Kidney epithelial cell (primary cell): ENCODE measurements around the gene RUNX2. TPM values are rescaled to one million over a fixed set of nuclear protein-coding genes. Genes with fewer than 3 reads are reported as not detected.

Source experiments
- DNase-seq: peaks from one replicate; pipeline ENCODE4 v3.0.0-alpha.2; 2010; ENCODE audit warnings: low read depth
- H3K27me3 ChIP-seq: 2 replicates; pipeline ENCODE4 v1.6.0; 2011; ENCODE audit warnings: low read length; ENCODE audit not compliant: control insufficient read depth, insufficient read depth
- H3K36me3 ChIP-seq: 2 replicates; pipeline ENCODE4 v1.5.1; 2011; ENCODE audit warnings: low read length; ENCODE audit not compliant: control insufficient read depth, insufficient read depth
- H3K4me3 ChIP-seq: 2 replicates; pipeline ENCODE4 v1.5.1; 2011; ENCODE audit warnings: low read depth, mild to moderate bottlenecking, control low read depth, low read length
- total RNA-seq: library from RNA; depleted of rRNA; stranded (reverse); fragments of >200 nt; gene quantifications from 2 replicates; pipeline ENCODE4 v1.2.3, GENCODE V29; 2015
- TF ChIP-seq, protein P1 (sequence below): IDR thresholded peaks from 2 replicates; pipeline ENCODE4 v1.5.1; 2011; ENCODE audit warnings: mild to moderate bottlenecking, moderate library complexity, low read length, control low read depth, inconsistent platforms; ENCODE audit not compliant: insufficient read depth, poor library complexity, severe bottlenecking

Gene RUNX2
- total RNA-seq, 1 donor from 2014 or later: 9.2 TPM

- peak overlapping the region; percentile 100 for H3K4me3 ChIP-seq
- no peaks in the 10 kb centered on the region for H3K27me3 ChIP-seq
- no peak for DNase-seq
- H3K36me3 ChIP-seq: no peaks in the 10 kb centered on the region
- TF ChIP-seq, protein P1, sequence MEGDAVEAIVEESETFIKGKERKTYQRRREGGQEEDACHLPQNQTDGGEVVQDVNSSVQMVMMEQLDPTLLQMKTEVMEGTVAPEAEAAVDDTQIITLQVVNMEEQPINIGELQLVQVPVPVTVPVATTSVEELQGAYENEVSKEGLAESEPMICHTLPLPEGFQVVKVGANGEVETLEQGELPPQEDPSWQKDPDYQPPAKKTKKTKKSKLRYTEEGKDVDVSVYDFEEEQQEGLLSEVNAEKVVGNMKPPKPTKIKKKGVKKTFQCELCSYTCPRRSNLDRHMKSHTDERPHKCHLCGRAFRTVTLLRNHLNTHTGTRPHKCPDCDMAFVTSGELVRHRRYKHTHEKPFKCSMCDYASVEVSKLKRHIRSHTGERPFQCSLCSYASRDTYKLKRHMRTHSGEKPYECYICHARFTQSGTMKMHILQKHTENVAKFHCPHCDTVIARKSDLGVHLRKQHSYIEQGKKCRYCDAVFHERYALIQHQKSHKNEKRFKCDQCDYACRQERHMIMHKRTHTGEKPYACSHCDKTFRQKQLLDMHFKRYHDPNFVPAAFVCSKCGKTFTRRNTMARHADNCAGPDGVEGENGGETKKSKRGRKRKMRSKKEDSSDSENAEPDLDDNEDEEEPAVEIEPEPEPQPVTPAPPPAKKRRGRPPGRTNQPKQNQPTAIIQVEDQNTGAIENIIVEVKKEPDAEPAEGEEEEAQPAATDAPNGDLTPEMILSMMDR: no peak
Measured at GRCh38 chr6:45420083-45420908, 92.2 kb downstream of the RUNX2 start.

DNA sequence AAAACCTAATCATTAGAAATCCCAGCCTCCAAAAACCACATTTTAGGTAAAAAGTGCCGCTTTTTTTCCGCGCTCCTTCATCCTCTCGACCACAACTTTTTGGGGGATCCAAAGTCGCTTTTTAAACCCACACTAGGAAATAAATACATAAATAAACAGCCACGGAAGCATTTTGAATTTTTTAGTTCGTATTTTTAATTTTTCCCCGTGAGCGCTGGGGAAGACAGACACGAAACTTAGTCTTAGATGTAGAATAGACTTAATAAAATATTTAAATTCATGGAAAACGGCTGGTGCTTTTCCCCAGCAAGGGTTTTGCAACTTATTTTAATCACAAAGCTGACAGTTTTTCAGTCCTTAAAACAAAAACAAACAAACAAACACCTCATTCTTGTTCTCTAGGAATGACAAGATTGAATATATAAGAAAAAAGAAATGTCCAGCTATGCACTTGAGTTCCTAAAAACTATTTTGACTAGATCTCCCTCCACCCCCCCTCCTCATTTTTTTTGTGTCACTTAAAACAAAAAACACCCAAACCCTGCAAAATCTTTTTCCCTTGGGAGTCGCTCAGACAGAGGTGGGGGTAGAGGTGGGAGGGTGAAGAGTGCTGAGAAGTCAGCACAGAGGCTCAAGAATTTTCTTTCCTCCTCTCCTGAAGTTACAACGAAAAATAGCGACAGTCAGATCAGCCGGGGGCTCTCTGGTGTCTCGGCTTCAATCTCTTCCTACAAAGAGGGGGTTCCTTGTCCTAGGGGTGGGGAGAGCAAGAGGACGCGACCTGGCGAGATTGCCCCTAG, 93.0 kb downstream of the RUNX2 start:
- TF ChIP-seq, protein P1: no peak
- Histone ChIP-seq H3K36me3 (no peaks in the 10 kb centered on the region), H3K4me3 (peak overlapping the region; percentile 100), H3K27me3 (no peaks in the 10 kb centered on the region)
- DNase-seq: no peak

DNA sequence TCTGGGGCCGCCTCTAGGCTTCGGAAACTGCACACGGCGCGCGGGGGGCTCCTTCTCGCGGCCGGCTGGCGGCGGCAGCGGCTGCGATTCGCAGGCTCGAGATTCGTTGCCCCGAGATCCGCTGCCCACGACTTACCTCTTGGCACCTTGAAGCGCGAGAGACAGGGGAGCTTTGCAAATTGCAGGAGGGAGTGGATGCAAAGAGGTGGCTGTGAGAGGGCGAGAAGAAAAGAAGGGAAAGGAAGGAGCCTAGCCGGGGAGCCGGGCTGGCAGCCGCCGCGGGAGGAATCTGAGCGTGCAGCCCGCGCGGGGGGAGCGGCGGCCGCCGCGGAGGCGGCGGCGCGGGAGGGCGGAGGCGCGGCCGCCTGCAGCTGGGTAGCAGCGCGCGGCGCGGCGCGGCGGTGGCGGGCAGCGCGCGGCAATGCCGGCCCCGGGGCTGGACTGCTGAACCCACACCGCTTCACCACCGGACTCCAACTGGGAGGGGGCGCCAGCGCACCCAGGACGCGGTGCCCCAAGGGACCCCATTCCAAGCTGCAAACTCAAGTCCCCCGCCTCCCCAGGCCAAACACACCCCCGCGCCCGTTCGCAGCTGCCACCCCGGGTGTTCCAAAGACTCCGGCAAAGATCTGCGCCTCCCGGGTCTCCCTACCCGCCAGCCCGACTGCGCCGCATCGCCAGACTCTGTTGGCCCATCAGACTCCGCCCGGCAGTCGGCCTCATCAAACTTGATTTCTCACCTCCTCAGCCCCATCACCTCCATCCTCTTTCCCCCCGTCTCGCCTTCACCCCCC, 93.8 kb downstream of the RUNX2 start:
- TF ChIP-seq, protein P1: peak; percentile 51
- Histone ChIP-seq H3K4me3 (peak overlapping the region; percentile 100), H3K27me3 (no peaks in the 10 kb centered on the region), H3K36me3 (no peaks in the 10 kb centered on the region)
- no peak for DNase-seq

- DNase-seq: no peak
Measured at GRCh38 chr6:45422503-45423110, 94.5 kb downstream of the RUNX2 start.

DNA sequence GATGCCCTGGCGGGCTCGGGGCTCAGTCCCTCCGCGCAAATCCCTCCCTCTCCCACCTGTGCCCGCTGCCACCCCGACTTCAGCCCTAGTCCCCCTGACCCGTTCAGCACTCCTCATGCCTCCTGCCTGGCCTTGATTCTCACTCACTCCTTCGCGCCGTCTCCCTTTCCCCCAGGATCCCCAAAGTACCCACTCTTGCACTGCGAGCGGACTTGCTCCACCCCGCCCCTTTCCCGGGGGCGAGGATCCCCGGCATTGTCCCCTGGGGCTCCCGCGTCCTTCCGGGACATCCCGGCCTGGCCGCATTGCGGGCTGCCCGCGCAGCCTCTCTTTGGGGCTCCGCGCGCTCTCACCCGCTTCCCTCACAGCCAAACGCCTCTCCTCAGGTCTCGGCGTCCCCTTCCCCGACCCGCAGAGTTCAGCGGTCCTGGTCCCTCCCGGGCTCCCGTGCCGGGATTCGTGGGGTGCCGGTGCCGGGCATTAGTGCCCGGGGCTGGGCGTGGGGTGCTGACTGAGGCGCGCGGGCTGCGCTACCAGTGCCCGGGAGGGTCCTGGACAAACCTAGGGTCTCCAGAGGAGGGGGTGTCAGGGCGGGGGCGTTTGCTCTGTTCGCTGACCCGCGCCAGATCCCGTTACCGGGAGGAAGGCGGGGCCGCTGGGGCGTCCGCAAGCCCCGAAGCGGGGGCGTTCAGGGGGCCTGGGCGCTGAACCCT, 95.1 kb downstream of the RUNX2 start:
- DNase-seq: no peak
- H3K27me3 ChIP-seq: no peaks in the 10 kb centered on the region
- TF ChIP-seq, protein P1: no peak
- H3K4me3 ChIP-seq: peak overlapping the region; percentile 100
- H3K36me3 ChIP-seq: no peaks in the 10 kb centered on the region

More at GRCh38 chr6:45422503-45423110, 94.5 kb downstream of the RUNX2 start:
- H3K27me3 ChIP-seq: no peaks in the 10 kb centered on the region
- peak overlapping the region; percentile 100 for H3K4me3 ChIP-seq
- H3K36me3 ChIP-seq: no peaks in the 10 kb centered on the region
- TF ChIP-seq, protein P1: no peak
